ENCODE measurements around the gene CLEC7A.

DNA sequence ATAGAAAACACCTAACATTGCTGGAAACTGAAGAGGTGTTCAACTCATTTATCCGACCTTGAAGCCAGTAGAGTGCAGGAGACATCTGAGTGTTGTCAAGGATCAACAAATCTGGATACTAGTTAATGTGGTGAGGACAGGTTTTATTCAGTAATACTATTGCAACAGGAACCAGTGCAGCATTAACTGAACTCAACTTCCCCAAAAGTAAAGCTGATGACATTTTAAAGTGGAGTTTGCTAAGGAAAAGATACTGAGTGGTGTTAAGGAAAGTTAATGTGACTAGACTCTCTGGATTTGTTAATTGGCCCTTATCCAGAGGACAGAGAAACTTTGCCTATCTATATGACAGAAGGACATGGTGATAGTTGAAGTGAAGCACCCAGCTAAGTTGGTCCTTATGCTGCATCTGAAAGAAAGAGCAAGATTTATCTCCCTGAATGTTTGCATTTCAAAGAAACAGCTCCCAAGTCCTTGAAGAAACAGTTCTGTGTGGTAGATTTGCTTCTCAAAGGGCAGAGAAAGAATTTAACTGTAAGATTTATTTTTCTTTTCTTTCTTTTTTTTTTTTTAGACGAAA lies 1.2 kb upstream of the CLEC7A start:
- TF ChIP-seq, protein P1, sequence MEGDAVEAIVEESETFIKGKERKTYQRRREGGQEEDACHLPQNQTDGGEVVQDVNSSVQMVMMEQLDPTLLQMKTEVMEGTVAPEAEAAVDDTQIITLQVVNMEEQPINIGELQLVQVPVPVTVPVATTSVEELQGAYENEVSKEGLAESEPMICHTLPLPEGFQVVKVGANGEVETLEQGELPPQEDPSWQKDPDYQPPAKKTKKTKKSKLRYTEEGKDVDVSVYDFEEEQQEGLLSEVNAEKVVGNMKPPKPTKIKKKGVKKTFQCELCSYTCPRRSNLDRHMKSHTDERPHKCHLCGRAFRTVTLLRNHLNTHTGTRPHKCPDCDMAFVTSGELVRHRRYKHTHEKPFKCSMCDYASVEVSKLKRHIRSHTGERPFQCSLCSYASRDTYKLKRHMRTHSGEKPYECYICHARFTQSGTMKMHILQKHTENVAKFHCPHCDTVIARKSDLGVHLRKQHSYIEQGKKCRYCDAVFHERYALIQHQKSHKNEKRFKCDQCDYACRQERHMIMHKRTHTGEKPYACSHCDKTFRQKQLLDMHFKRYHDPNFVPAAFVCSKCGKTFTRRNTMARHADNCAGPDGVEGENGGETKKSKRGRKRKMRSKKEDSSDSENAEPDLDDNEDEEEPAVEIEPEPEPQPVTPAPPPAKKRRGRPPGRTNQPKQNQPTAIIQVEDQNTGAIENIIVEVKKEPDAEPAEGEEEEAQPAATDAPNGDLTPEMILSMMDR (IDR thresholded peaks at IDR 0.05): no peak
- no peak for TF ChIP-seq EP300 (IDR thresholded peaks at IDR 0.05; ENCODE audit: low read depth)
- no peak for TF ChIP-seq POLR2A (IDR thresholded peaks at IDR 0.05)
- TF ChIP-seq POLR2AphosphoS5 (IDR thresholded peaks at IDR 0.05): no peak
